ENCODE data around the gene MAB21L2. TPM values are rescaled to one million over a fixed set of nuclear protein-coding genes. Genes with fewer than 3 reads are reported as not detected.

MAB21L2 gene
- polyA plus RNA-seq, 2 of the 4 experiments (the other 2 are of a cell fraction): not detected

DNA sequence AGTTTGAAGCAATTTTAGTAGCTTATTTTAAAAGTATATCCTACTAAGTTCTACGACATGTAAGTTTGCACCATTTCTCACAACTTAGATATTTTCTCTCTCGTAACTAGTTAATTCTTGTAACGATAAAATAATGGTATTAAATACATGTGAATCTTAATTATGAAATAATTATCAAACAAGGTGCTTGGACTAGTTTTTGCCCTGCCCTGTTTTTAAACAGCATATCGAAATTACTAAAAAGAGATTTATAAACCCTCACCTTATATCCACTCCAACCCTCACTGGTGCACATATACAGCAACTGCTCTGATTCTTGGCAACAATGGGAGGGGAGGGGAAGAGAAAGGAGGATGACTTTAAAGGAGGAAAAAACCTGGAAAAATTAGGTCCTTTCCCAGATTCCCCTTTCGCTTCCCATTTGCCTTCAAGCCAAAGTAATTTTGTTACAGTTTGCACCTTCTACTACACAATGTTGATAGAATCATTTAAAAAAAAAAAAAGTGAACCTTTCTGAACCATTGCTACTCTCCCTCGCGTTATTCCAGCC lies 820 bp upstream of the MAB21L2 start (continued):
- TF ChIP-seq POLR2A (IDR thresholded peaks at IDR 0.05; ENCODE audit: low read length): no peak

DNA sequence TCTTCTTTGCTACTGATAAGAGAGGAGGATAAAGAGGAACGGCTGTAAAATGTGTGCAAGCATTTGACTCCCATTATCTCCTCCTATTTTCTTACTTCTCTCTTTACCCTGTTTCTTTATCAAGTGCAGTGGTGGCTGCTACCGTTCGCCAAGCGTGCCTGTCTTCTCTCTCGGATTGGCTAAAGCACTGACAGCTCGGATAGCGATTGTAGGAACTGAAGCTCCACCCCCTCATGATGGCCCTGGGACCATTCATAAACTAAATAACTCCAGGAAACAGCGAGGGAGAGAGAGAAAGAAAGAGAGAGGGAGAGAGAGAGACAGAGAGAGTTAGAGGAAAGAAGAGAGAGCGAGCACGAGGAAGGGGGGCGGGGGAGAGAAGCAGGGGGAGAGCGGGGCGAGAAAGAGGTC lies 305 bp upstream of the MAB21L2 start:
- ChIA-PET CTCF (no interaction called here), POLR2A (no interaction called here)
- Histone ChIP-seq H3K27ac (no peak overlapping the region), H3K4me3 (no peak overlapping the region), H3K4me1 (peaks cover 15% of the 10 kb centered on the region; the same call in 2 of the 3 replicates), H3K9me3 (no peaks in the 10 kb centered on the region), H3K4me2 (no peak overlapping the region)
- no peak for TF ChIP-seq MYC (IDR thresholded peaks at IDR 0.05; ENCODE audit: borderline replicate concordance, low read length)
- TF ChIP-seq SMC3 (IDR thresholded peaks at IDR 0.05): no peak
- TF ChIP-seq, protein P1, sequence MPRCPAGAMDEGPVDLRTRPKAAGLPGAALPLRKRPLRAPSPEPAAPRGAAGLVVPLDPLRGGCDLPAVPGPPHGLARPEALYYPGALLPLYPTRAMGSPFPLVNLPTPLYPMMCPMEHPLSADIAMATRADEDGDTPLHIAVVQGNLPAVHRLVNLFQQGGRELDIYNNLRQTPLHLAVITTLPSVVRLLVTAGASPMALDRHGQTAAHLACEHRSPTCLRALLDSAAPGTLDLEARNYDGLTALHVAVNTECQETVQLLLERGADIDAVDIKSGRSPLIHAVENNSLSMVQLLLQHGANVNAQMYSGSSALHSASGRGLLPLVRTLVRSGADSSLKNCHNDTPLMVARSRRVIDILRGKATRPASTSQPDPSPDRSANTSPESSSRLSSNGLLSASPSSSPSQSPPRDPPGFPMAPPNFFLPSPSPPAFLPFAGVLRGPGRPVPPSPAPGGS (IDR thresholded peaks at IDR 0.05): no peak
- TF ChIP-seq NR3C1 (IDR thresholded peaks at IDR 0.05): no peak
- TF ChIP-seq, protein P2, sequence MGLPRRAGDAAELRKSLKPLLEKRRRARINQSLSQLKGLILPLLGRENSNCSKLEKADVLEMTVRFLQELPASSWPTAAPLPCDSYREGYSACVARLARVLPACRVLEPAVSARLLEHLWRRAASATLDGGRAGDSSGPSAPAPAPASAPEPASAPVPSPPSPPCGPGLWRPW (IDR thresholded peaks at IDR 0.05): no peak
- TF ChIP-seq HOXB5 (CRISPR knock-in tag; IDR thresholded peaks at IDR 0.05): no peak
- TF ChIP-seq, protein P3, sequence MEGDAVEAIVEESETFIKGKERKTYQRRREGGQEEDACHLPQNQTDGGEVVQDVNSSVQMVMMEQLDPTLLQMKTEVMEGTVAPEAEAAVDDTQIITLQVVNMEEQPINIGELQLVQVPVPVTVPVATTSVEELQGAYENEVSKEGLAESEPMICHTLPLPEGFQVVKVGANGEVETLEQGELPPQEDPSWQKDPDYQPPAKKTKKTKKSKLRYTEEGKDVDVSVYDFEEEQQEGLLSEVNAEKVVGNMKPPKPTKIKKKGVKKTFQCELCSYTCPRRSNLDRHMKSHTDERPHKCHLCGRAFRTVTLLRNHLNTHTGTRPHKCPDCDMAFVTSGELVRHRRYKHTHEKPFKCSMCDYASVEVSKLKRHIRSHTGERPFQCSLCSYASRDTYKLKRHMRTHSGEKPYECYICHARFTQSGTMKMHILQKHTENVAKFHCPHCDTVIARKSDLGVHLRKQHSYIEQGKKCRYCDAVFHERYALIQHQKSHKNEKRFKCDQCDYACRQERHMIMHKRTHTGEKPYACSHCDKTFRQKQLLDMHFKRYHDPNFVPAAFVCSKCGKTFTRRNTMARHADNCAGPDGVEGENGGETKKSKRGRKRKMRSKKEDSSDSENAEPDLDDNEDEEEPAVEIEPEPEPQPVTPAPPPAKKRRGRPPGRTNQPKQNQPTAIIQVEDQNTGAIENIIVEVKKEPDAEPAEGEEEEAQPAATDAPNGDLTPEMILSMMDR (IDR thresholded peaks at IDR 0.05): no peak
- no peak for TF ChIP-seq FOSB (CRISPR knock-in tag; IDR thresholded peaks at IDR 0.05)
- TF ChIP-seq, protein P4, sequence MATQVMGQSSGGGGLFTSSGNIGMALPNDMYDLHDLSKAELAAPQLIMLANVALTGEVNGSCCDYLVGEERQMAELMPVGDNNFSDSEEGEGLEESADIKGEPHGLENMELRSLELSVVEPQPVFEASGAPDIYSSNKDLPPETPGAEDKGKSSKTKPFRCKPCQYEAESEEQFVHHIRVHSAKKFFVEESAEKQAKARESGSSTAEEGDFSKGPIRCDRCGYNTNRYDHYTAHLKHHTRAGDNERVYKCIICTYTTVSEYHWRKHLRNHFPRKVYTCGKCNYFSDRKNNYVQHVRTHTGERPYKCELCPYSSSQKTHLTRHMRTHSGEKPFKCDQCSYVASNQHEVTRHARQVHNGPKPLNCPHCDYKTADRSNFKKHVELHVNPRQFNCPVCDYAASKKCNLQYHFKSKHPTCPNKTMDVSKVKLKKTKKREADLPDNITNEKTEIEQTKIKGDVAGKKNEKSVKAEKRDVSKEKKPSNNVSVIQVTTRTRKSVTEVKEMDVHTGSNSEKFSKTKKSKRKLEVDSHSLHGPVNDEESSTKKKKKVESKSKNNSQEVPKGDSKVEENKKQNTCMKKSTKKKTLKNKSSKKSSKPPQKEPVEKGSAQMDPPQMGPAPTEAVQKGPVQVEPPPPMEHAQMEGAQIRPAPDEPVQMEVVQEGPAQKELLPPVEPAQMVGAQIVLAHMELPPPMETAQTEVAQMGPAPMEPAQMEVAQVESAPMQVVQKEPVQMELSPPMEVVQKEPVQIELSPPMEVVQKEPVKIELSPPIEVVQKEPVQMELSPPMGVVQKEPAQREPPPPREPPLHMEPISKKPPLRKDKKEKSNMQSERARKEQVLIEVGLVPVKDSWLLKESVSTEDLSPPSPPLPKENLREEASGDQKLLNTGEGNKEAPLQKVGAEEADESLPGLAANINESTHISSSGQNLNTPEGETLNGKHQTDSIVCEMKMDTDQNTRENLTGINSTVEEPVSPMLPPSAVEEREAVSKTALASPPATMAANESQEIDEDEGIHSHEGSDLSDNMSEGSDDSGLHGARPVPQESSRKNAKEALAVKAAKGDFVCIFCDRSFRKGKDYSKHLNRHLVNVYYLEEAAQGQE (IDR thresholded peaks at IDR 0.05): no peak
- no peak for TF ChIP-seq POLR2A (IDR thresholded peaks at IDR 0.05; ENCODE audit: low read length)
- TF ChIP-seq TP53 (CRISPR knock-in tag; IDR thresholded peaks at IDR 0.05): no peak
- no peak for TF ChIP-seq SREBF2 (IDR thresholded peaks at IDR 0.05)
- no peak for TF ChIP-seq HEYL (CRISPR knock-in tag; IDR thresholded peaks at IDR 0.05)
- FAIRE-seq (no peak), DNase-seq (ENCODE audit: low read depth in 1 of 2, low spot score in 1 of 2) (no peak), ATAC-seq (no peak)
- WGBS (ENCODE audit: missing lambda C conversion rate): 83% methylated on average over 11 of the region's 13 CpGs

DNA sequence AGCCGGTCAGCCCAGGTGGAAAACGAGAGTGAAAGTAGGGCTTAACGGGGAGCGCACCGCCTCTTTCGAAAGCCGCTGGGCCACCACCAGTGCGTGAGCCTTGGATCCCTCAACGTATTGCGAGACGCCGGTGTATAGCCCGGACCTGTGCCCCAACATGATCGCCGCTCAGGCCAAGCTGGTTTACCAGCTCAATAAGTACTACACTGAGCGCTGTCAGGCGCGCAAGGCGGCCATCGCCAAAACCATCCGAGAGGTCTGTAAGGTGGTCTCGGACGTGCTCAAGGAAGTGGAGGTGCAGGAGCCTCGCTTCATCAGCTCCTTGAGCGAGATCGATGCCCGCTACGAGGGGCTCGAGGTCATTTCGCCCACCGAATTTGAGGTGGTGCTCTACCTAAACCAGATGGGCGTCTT lies 929 bp downstream of the MAB21L2 start:
- no peak for FAIRE-seq
- Histone ChIP-seq H3K9me3 (no peaks in the 10 kb centered on the region), H3K4me2 (no peak overlapping the region), H3K4me1 (peaks cover 12% of the 10 kb centered on the region; the same call in 2 of the 3 replicates), H3K27ac (no peak overlapping the region), H3K4me3 (no peak overlapping the region)
- WGBS (ENCODE audit: missing lambda C conversion rate): 95% methylated on average over 31 of the region's 32 CpGs
- no peak for TF ChIP-seq RAD21 (conservative IDR thresholded peaks at IDR 0.05 in 1 of 2, IDR thresholded peaks at IDR 0.05 in 1 of 2)
- TF ChIP-seq SMC3 (IDR thresholded peaks at IDR 0.05): no peak
- no peak for TF ChIP-seq HOXB5 (CRISPR knock-in tag; IDR thresholded peaks at IDR 0.05)
- no peak for TF ChIP-seq CHD2 (IDR thresholded peaks at IDR 0.05; ENCODE audit: low read length, partially characterized antibody)
- TF ChIP-seq, protein P5, sequence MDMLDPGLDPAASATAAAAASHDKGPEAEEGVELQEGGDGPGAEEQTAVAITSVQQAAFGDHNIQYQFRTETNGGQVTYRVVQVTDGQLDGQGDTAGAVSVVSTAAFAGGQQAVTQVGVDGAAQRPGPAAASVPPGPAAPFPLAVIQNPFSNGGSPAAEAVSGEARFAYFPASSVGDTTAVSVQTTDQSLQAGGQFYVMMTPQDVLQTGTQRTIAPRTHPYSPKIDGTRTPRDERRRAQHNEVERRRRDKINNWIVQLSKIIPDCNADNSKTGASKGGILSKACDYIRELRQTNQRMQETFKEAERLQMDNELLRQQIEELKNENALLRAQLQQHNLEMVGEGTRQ (IDR thresholded peaks at IDR 0.05): no peak
- TF ChIP-seq CHD4 (IDR thresholded peaks at IDR 0.05; ENCODE audit: borderline replicate concordance): no peak
- no peak for TF ChIP-seq ZNF302 (CRISPR knock-in tag; IDR thresholded peaks at IDR 0.05)
- TF ChIP-seq EHMT2 (IDR thresholded peaks at IDR 0.05; ENCODE audit: low read depth): no peak
- no peak for TF ChIP-seq RNF2 (IDR thresholded peaks at IDR 0.05; ENCODE audit: borderline replicate concordance, low read depth)
- no peak for TF ChIP-seq HDAC2 (IDR thresholded peaks at IDR 0.05)
- TF ChIP-seq EP300 (IDR thresholded peaks at IDR 0.05): no peak
- ChIA-PET CTCF (no interaction called here), POLR2A (no interaction called here)
- ATAC-seq: no peak
- no peak for DNase-seq (ENCODE audit: low read depth in 1 of 2, low spot score in 1 of 2)
